OCI-LY7 (cell line): Measurements from ENCODE around the gene GADD45GIP1. TPM values are rescaled to one million over a fixed set of nuclear protein-coding genes. Genes with fewer than 3 reads are reported as not detected.

Experiments used
- BruUV-seq: library from RNA; stranded (reverse); fragments of 400-500 nt; replicated peaks from 2 replicates; lab custom pipeline; 2021; lab: Mats Ljungman, UMichigan
- CTCF ChIA-PET: fragments of 300-600 bp; sonication (Branson Sonifier 250); formaldehyde crosslinking; loops from one replicate; lab custom pipeline; 2022; ENCODE audit warnings: antibody characterized with exemption; ENCODE audit not compliant: unreplicated experiment; lab: Charles Lee
- POLR2A ChIA-PET: fragments of 300-600 bp; sonication (Branson Sonifier 250); formaldehyde crosslinking; loops from one replicate; lab custom pipeline; 2022; ENCODE audit warnings: antibody characterized with exemption; lab: Charles Lee
- DNase-seq: peaks from one replicate; pipeline ENCODE4 v3.0.0-alpha.2; 2015; ENCODE audit warnings: low spot score
- H2AFZ ChIP-seq: fragments of 200-600 bp; sonication (generic), shearing (Covaris generic); 2 replicates; pipeline ENCODE4 v1.6.1; 2014; ENCODE audit warnings: mild to moderate bottlenecking, antibody characterized with exemption, low read length, moderate library complexity
- H3K27ac ChIP-seq: fragments of 200-600 bp; sonication (generic); 2 replicates; pipeline ENCODE4 v1.5.1; 2014; ENCODE audit warnings: mixed run types, low read depth, mild to moderate bottlenecking, moderate library complexity, low read length, inconsistent platforms; ENCODE audit not compliant: poor library complexity, severe bottlenecking
- H3K36me3 ChIP-seq: fragments of 200-600 bp; sonication (generic); 2 replicates; pipeline ENCODE4 v1.6.1; 2014; ENCODE audit warnings: mild to moderate bottlenecking, antibody characterized with exemption, low read length, moderate library complexity, mixed read lengths; ENCODE audit not compliant: insufficient read depth
- H3K4me1 ChIP-seq: fragments of 200-600 bp; sonication (generic); 2 replicates; pipeline ENCODE4 v1.5.1; 2014; ENCODE audit warnings: mild to moderate bottlenecking, low read length; ENCODE audit not compliant: insufficient read depth, poor library complexity, severe bottlenecking
- H3K4me2 ChIP-seq: fragments of 200-600 bp; sonication (generic); 2 replicates; pipeline ENCODE4 v1.6.1; 2014; ENCODE audit warnings: mild to moderate bottlenecking, low read length
- H3K4me3 ChIP-seq: fragments of 200-600 bp; sonication (generic); 2 replicates; pipeline ENCODE4 v1.5.1; 2014; ENCODE audit warnings: mild to moderate bottlenecking, low read depth, low read length; ENCODE audit not compliant: poor library complexity, severe bottlenecking
- H3K79me2 ChIP-seq: fragments of 200-600 bp; sonication (generic); 2 replicates; pipeline ENCODE4 v1.6.1; 2016; ENCODE audit warnings: low read depth, mild to moderate bottlenecking, low read length, moderate library complexity, mixed read lengths; ENCODE audit not compliant: insufficient read depth
- H3K9me2 ChIP-seq: fragments of 200-600 bp; sonication (generic); 2 replicates; pipeline ENCODE4 v1.6.1; 2016; ENCODE audit warnings: mild to moderate bottlenecking, low read length, mixed read lengths; ENCODE audit not compliant: insufficient read depth
- H3K9me3 ChIP-seq: fragments of 200-600 bp; sonication (generic); 2 replicates; pipeline ENCODE4 v1.6.1; 2014; ENCODE audit warnings: mild to moderate bottlenecking, mixed run types, low read length, mixed read lengths
- H4K20me1 ChIP-seq: fragments of 200-600 bp; sonication (generic); 2 replicates; pipeline ENCODE4 v1.6.1; 2014; ENCODE audit warnings: mild to moderate bottlenecking, antibody characterized with exemption, low read length, moderate library complexity, mixed read lengths; ENCODE audit not compliant: insufficient read depth
- EZH2phosphoT487 ChIP-seq: fragments of 200-600 bp; sonication (generic); IDR thresholded peaks from 2 replicates; pipeline ENCODE4 v1.6.1; 2018; ENCODE audit warnings: low read depth, borderline replicate concordance, mild to moderate bottlenecking, mixed run types, antibody characterized with exemption, low read length, moderate library complexity, mixed read lengths
- intact Hi-C: fragments of 100-400 bp; cut with micrococcal nuclease; formaldehyde crosslinking; loops from one replicate; pipeline ENCODE4 v1.10.0; 2022; ENCODE audit not compliant: unreplicated experiment
- total RNA-seq, 2 experiments: library from RNA; depleted of rRNA in 1 of 2; stranded (reverse); fragments of >200 nt in 1 of 2; shearing (Covaris generic) in 1 of 2; gene quantifications; 2 replicates each; pipeline ENCODE4 v1.2.3, GENCODE V29; 2014 to 2022
- TF ChIP-seq, protein P1 (sequence below): fragments of 200-600 bp; sonication (generic); conservative IDR thresholded peaks from 2 replicates; pipeline ENCODE4 v1.5.1; 2014; ENCODE audit warnings: mild to moderate bottlenecking, antibody characterized with exemption, low read length, moderate library complexity, mixed read lengths

The GADD45GIP1 gene
- total RNA-seq, 2 experiments from 2014 or later: 29.5 to 32.4 TPM

DNA sequence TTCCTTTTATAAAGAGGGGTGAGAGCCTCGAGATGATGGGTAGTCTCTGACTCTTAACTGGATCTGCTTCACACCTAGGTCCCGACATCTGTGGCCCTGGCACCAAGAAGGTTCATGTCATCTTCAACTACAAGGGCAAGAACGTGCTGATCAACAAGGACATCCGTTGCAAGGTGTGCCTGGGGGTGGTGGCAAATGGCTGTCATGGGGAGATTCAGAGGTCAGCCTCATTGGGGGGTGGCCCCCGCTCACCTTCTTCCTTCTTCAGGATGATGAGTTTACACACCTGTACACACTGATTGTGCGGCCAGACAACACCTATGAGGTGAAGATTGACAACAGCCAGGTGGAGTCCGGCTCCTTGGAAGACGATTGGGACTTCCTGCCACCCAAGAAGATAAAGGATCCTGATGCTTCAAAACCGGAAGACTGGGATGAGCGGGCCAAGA is 17.0 kb downstream of the GADD45GIP1 start:
- H3K4me3 ChIP-seq: peak overlapping the region; percentile 98
- H3K9me3 ChIP-seq: no peaks in the 10 kb centered on the region
- H3K4me2 ChIP-seq: peak overlapping the region; percentile 92
- peaks cover 64% of the 10 kb centered on the region for H3K36me3 ChIP-seq
- H2AFZ ChIP-seq: no peak overlapping the region
- ChIA-PET POLR2A (no interaction called here), CTCF (no interaction called here)
- H3K79me2 ChIP-seq: peaks cover 43% of the 10 kb centered on the region
- DNase-seq: no peak
- H3K9me2 ChIP-seq: no peaks in the 10 kb centered on the region
- intact Hi-C loops: loop anchor here (5.0 kb wide), 1 partner anchor 103 kb away; the partner anchor contains the start of gene MAST1
- H3K4me1 ChIP-seq: peaks cover 79% of the 10 kb centered on the region
- peak overlapping the region; percentile 63 for H3K27ac ChIP-seq
- H4K20me1 ChIP-seq: peaks cover 27% of the 10 kb centered on the region
- BruUV-seq: no TSS peak
- TF ChIP-seq, protein P1, sequence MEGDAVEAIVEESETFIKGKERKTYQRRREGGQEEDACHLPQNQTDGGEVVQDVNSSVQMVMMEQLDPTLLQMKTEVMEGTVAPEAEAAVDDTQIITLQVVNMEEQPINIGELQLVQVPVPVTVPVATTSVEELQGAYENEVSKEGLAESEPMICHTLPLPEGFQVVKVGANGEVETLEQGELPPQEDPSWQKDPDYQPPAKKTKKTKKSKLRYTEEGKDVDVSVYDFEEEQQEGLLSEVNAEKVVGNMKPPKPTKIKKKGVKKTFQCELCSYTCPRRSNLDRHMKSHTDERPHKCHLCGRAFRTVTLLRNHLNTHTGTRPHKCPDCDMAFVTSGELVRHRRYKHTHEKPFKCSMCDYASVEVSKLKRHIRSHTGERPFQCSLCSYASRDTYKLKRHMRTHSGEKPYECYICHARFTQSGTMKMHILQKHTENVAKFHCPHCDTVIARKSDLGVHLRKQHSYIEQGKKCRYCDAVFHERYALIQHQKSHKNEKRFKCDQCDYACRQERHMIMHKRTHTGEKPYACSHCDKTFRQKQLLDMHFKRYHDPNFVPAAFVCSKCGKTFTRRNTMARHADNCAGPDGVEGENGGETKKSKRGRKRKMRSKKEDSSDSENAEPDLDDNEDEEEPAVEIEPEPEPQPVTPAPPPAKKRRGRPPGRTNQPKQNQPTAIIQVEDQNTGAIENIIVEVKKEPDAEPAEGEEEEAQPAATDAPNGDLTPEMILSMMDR: no peak
- TF ChIP-seq EZH2phosphoT487: no peak

DNA sequence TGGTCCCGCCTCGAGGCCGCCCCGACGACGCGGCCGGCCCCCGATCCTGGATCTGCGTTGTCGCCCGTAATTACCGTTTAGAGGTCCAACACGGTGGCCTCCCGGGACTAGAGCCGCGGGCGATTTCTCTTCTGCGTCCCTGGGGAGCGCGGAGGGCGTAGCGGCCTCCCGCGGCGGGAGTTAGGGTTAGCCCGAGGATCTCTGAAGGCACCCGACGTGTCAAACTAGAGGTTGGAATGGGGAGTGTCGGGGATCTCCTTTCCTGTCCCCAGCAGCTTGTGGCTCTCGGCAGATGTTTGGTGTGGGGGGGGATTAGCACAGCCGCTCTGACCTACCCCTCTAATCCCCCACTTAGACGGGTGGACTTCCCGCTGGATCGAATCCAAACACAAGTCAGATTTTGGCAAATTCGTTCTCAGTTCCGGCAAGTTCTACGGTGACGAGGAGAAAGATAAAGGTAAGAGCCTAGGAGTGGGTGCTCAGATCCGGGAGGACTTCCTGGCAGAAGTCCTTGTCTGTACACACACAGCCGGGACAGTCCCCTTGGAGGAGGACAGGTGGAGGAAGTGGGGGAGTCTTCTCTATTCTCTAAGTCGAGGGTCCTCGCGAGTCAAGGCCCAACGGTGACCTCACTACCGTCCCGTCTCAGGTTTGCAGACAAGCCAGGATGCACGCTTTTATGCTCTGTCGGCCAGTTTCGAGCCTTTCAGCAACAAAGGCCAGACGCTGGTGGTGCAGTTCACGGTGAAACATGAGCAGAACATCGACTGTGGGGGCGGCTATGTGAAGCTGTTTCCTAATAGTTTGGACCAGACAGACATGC is 18.0 kb downstream of the GADD45GIP1 start:
- peaks cover 43% of the 10 kb centered on the region for H3K79me2 ChIP-seq
- no peaks in the 10 kb centered on the region for H3K9me3 ChIP-seq
- intact Hi-C loops: loop anchor here (1.0 to 5.0 kb wide), 2 partner anchors 58 to 102 kb away; partner anchors contain the start of genes DNASE2 and MAST1
- peaks cover 73% of the 10 kb centered on the region for H3K4me1 ChIP-seq
- H3K36me3 ChIP-seq: peaks cover 54% of the 10 kb centered on the region
- H3K9me2 ChIP-seq: no peaks in the 10 kb centered on the region
- TF ChIP-seq EZH2phosphoT487: no peak
- TF ChIP-seq, protein P1: 0 out of 2 replicates have a peak, but pooled peaks have one; percentile 25
- H3K4me2 ChIP-seq: peak overlapping the region; percentile 92
- POLR2A ChIA-PET: no interaction called here
- CTCF ChIA-PET: no interaction called here
- TSS peak; percentile 84 for BruUV-seq
- peaks cover 27% of the 10 kb centered on the region for H4K20me1 ChIP-seq
- no peak overlapping the region for H2AFZ ChIP-seq
- DNase-seq: peak; percentile 66
- H3K4me3 ChIP-seq: peak overlapping the region; percentile 98
- H3K27ac ChIP-seq: peak overlapping the region; percentile 63
